Measurements from ENCODE around the gene TGM1.
"Not testable (repeated sequence)": the region's sequence is repeated elsewhere in the genome, so short reads cannot be mapped to it uniquely, and the experiment has no call there.

DNA sequence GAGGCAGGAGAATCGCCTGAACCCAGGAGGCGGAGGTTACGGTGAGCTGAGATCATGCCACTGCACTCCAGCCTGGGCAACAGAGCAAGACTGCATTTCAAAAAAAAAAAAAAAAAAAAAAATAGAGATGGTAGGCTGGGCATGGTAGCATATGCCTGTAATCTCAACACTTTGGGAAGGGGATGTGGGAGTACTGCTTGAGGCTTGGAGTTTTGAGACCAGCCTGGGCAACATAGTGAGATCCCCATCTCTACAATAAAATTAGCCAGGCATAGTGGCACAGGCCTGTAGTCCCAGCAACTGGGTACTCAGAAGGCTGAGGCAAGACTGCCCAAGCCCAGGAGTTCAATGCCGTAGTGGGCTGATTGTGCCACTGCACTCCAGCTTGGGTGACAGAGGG, 40.0 kb downstream of the TGM1 start:
- TF ChIP-seq, protein P1, sequence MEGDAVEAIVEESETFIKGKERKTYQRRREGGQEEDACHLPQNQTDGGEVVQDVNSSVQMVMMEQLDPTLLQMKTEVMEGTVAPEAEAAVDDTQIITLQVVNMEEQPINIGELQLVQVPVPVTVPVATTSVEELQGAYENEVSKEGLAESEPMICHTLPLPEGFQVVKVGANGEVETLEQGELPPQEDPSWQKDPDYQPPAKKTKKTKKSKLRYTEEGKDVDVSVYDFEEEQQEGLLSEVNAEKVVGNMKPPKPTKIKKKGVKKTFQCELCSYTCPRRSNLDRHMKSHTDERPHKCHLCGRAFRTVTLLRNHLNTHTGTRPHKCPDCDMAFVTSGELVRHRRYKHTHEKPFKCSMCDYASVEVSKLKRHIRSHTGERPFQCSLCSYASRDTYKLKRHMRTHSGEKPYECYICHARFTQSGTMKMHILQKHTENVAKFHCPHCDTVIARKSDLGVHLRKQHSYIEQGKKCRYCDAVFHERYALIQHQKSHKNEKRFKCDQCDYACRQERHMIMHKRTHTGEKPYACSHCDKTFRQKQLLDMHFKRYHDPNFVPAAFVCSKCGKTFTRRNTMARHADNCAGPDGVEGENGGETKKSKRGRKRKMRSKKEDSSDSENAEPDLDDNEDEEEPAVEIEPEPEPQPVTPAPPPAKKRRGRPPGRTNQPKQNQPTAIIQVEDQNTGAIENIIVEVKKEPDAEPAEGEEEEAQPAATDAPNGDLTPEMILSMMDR (IDR thresholded peaks at IDR 0.05) = not testable (repeated sequence)
- TF ChIP-seq EP300, POLR2A, POLR2AphosphoS5 (IDR thresholded peaks at IDR 0.05): not testable (repeated sequence)
